NT2/D1 (cell line): ENCODE results near the gene FAM174C.
"Not testable (repeated sequence)": the region's sequence is repeated elsewhere in the genome, so short reads cannot be mapped to it uniquely, and the experiment has no call there.

Experiments used
- DNase-seq: peaks from one replicate; pipeline ENCODE4 v3.0.0-alpha.2; 2011; ENCODE audit warnings: low read depth, low spot score
- H3K27me3 ChIP-seq: 2 replicates; pipeline ENCODE4 v1.6.0; 2011; ENCODE audit warnings: mild to moderate bottlenecking; ENCODE audit not compliant: insufficient read length, insufficient read depth
- H3K36me3 ChIP-seq: 2 replicates; pipeline ENCODE4 v1.6.1; 2011; ENCODE audit warnings: mild to moderate bottlenecking, low read length, mixed read lengths; ENCODE audit not compliant: insufficient read depth, insufficient read length
- H3K4me1 ChIP-seq: 2 replicates; pipeline ENCODE4 v1.5.1; 2011; ENCODE audit not compliant: insufficient read depth, insufficient read length
- H3K4me3 ChIP-seq: 2 replicates; pipeline ENCODE4 v1.5.1; 2011; ENCODE audit warnings: low read depth; ENCODE audit not compliant: insufficient read length
- H3K9ac ChIP-seq: 2 replicates; pipeline ENCODE4 v1.6.0; 2011; ENCODE audit warnings: low read depth; ENCODE audit not compliant: insufficient read length
- H3K9me3 ChIP-seq: 2 replicates; pipeline ENCODE4 v1.5.1; 2011; ENCODE audit warnings: mild to moderate bottlenecking, low read length; ENCODE audit not compliant: insufficient read depth
- SUZ12 ChIP-seq: IDR thresholded peaks from 2 replicates; pipeline ENCODE4 v1.6.1; 2011; ENCODE audit not compliant: insufficient read length, insufficient read depth; ENCODE audit errors: extremely low read depth
- YY1 ChIP-seq: IDR thresholded peaks from 2 replicates; pipeline ENCODE4 v1.6.1; 2011; ENCODE audit not compliant: insufficient read length, insufficient read depth
- ZNF274 ChIP-seq: IDR thresholded peaks from 2 replicates; pipeline ENCODE4 v1.6.1; 2011; ENCODE audit warnings: mild to moderate bottlenecking, low read depth, low read length

The FAM174C gene

DNA sequence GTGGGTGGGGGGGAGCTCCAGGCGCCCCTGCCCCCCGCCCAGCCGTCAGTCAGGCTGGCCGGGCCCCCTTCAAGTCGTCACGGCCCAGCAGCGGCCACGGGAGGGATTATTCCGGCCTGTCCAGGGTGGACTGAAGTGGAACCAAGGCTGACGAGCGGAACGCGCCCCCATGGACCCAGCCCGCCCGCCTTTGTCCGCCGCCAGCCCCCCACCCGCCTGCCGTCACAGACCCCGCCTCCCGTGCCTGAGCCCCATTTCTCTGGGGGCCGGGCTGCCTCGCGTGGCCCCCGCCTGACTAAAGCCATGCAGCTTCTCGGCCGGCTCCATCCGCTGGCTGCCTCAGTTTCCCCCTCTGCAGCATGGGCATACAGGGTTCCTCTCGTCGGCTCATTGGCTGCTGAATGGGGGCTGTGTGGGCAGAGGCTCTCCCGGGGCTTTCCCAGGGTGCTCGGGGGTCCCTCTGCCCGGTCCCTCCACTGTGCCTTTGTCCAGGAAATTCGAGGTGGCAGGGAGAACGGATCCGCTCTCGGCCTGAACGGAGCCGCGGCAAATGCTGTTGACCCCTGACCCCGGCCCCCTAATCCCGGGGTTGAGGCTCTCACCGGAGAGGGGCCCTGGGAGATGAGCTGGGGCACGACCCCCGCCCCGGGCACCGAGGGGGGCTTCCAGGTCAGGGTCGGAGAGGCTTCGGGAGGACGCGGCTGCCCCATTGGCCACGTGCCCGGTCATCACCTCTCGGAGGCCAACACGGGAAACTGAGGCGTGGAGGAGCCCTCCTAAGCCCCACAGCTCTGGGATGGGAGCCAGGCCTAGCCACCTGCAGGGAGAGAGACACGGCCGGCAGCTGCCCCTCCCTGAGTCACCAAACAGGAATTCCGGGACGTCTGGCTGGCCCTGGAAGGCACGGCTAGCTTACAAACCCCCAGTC, 37.7 kb downstream of the FAM174C start:
- TF ChIP-seq SUZ12 (no peak), ZNF274 (no peak), YY1 (no peak)
- peak; percentile 42 for DNase-seq
- H3K27me3 ChIP-seq = peaks cover 24% of the 10 kb centered on the region
- H3K36me3 ChIP-seq = no peaks in the 10 kb centered on the region
- no peak overlapping the region for H3K4me3 ChIP-seq
- no peaks in the 10 kb centered on the region for H3K9me3 ChIP-seq
- no peak overlapping the region for H3K9ac ChIP-seq
- peaks cover 26% of the 10 kb centered on the region for H3K4me1 ChIP-seq

DNA sequence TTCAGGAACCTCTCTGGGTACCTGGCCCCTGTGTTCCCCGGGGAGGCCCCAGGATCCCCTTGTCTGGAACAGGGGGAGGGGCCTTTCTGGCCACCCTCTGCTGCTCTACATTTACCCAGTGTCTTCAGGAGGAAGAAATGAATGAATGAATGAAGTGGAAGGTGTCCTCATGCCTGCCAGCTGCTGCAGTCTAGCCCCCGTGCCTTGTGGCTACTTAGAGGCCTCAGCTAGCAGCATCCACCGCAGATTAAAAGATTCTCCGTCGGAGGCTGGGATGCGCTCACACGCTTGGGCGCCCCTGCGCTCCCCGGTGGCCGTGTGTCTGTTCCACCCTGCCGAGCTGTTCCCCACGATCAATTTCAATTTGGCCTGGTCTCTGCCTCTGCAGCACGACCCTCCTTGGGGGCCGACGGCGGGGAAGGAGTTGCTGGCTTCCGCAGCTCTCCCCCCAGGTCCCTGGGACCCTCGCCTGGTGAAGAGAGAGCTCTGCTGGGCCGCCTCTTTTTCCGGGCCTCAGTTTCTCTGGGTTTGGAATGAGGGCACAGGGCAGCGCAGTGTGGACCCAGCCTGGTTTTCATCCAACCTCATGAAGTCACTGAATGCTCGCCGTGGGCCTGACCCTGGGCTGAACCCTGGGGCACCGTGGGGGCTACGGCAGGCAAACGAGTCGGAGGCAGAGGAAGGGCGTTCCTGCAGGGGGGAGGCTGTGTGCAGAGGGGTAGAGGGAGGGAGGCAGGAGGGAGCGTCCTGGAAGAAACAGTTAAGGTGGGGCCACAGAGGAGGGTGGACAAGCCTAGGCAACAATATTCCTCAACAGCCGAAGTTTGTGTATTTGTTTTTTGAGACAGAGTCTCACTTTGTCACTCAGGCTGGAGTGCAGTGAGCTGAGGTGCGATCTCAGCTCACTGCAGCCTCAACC, 38.6 kb downstream of the FAM174C start:
- no peaks in the 10 kb centered on the region for H3K36me3 ChIP-seq
- DNase-seq = no peak
- H3K9me3 ChIP-seq = no peaks in the 10 kb centered on the region
- no peak overlapping the region for H3K9ac ChIP-seq
- no peak overlapping the region for H3K4me3 ChIP-seq
- H3K4me1 ChIP-seq = peaks cover 26% of the 10 kb centered on the region
- TF ChIP-seq ZNF274 = no peak
- no peak for TF ChIP-seq SUZ12
- TF ChIP-seq YY1 = no peak
- H3K27me3 ChIP-seq = peaks cover 24% of the 10 kb centered on the region

- H3K9ac ChIP-seq = peak overlapping the region; percentile 82
- peak overlapping the region; percentile 36 for H3K4me3 ChIP-seq
- no peaks in the 10 kb centered on the region for H3K9me3 ChIP-seq
- no peak for DNase-seq
- H3K36me3 ChIP-seq = no peaks in the 10 kb centered on the region
- peaks cover 18% of the 10 kb centered on the region for H3K4me1 ChIP-seq
- TF ChIP-seq ZNF274 = no peak
- TF ChIP-seq YY1 = no peak
- no peak for TF ChIP-seq SUZ12
- peaks cover 24% of the 10 kb centered on the region for H3K27me3 ChIP-seq
These were observed 40.3 kb downstream of the FAM174C start for GRCh38 chr19:1315470-1316166.

DNA sequence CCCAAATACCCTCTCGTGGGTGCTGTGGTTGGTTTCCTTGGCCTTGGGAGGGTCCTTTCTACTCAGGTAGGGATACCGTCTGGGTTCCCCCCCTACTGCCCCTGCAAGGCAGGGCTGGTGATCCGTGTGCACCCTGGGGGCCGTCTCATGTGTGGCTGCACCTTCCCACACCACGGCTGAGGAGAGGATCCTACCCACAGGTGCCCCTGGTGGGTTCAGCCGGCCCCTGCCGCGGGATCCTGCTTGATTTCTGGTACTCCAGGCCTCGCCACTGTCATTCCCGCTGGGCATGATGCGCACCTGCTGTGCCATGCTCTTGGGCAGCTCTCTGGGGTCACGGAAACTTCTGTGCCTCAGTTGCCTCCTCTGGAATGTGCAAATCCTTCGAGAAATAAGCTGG, 41.1 kb downstream of the FAM174C start:
- TF ChIP-seq YY1 (no peak), ZNF274 (no peak), SUZ12 (no peak)
- Histone ChIP-seq H3K4me1 (peaks cover 17% of the 10 kb centered on the region), H3K9ac (peak overlapping the region; percentile 82), H3K27me3 (peaks cover 24% of the 10 kb centered on the region), H3K36me3 (no peaks in the 10 kb centered on the region), H3K9me3 (no peaks in the 10 kb centered on the region), H3K4me3 (no peak overlapping the region)
- no peak for DNase-seq

DNA sequence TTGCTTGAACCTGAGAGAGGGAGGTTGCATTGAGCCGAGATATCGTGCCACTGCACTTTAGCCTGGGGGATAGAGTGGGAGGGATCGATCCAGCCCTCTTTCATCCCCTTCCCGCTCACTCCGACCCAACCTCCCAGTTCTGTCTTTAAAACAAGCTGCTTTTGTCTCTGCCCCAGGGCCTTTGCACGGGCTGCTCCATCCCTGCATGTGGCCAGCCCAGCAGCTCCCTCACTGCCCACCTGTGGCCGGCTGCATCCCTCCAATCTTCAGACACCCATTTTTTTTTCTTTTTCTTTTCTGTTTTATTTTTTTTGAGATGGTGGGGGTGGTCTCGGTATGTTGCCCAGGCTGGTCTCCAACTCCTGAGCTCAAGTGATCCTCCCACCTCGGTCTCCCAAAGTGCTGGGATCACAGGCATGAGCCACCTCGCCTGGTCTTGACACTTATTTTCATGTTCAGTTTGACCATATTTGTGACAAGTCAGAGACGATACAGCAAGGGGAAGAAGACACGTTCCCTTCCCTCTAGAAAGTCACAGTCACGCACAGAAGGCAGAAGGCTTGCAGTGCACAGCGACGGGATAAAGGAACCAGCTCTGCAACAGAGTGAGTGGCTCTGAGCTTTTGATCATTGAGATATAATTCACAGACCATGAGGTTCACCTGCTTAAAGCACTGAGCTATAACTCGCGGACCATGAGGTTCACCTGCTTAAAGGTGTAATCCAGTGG, 42.1 kb downstream of the FAM174C start:
- H3K9ac ChIP-seq = no peak overlapping the region
- DNase-seq = no peak
- H3K36me3 ChIP-seq = no peaks in the 10 kb centered on the region
- no peak overlapping the region for H3K4me3 ChIP-seq
- H3K4me1 ChIP-seq = peaks cover 14% of the 10 kb centered on the region
- no peaks in the 10 kb centered on the region for H3K9me3 ChIP-seq
- TF ChIP-seq YY1 = no peak
- peaks cover 24% of the 10 kb centered on the region for H3K27me3 ChIP-seq

GRCh38 chr19:1318678-1319471, 43.5 kb downstream of the FAM174C start:
- TF ChIP-seq YY1 (no peak), SUZ12 (no peak), ZNF274 (no peak)
- peaks cover 10% of the 10 kb centered on the region for H3K4me1 ChIP-seq
- no peak overlapping the region for H3K9ac ChIP-seq
- DNase-seq = no peak
- H3K4me3 ChIP-seq = no peak overlapping the region
- H3K36me3 ChIP-seq = no peaks in the 10 kb centered on the region
- H3K9me3 ChIP-seq = no peaks in the 10 kb centered on the region
- H3K27me3 ChIP-seq = peaks cover 24% of the 10 kb centered on the region

GRCh38 chr19:1320282-1320650, 44.9 kb downstream of the FAM174C start:
- H3K4me1 ChIP-seq = not testable (repeated sequence)

More at GRCh38 chr19:1320282-1320650, 44.9 kb downstream of the FAM174C start:
- H3K9me3 ChIP-seq, DNase-seq, H3K36me3 ChIP-seq, H3K9ac ChIP-seq, H3K4me3 ChIP-seq: not testable (repeated sequence)
- peaks cover 23% of the 10 kb centered on the region for H3K27me3 ChIP-seq
